Upper lobe of left lung (tissue), 6 donors: Measurements from ENCODE around the gene DIP2A. TPM values are rescaled to one million over a fixed set of nuclear protein-coding genes. Genes with fewer than 3 reads are reported as not detected.

Experiments
- ATAC-seq, 2 donors: fragments of 200-7000 bp; cut with Tn5 transposase; one replicate each; pipeline ENCODE4 v1.9.1; 2022; ENCODE audit warnings: mild to moderate bottlenecking in 2 of 2, moderate library complexity in 2 of 2; ENCODE audit not compliant: low FRiP score in 2 of 2
- DNase-seq, 2 donors: peaks; one replicate each; pipeline ENCODE4 v3.0.0-alpha.2; 2019 to 2020
- H3K27ac ChIP-seq, 4 donors: fragments of 200-600 bp; sonication (generic); one replicate each; pipeline ENCODE4 v1.5.1; 2016 to 2019
- H3K27me3 ChIP-seq, 4 donors: fragments of 200-600 bp; sonication (generic); one replicate each; pipeline ENCODE4 v1.5.1; 2017 to 2019
- H3K36me3 ChIP-seq, 4 donors: fragments of 200-600 bp; sonication (generic); one replicate each; pipeline ENCODE4 v1.5.1; 2016 to 2019
- H3K4me1 ChIP-seq, 4 donors: fragments of 200-600 bp; sonication (generic); one replicate each; pipeline ENCODE4 v1.5.1; 2018 to 2019
- H3K4me3 ChIP-seq, 4 donors: fragments of 200-600 bp; sonication (generic); one replicate each; pipeline ENCODE4 v1.5.1; 2017 to 2019; ENCODE audit warnings: mild to moderate bottlenecking in 2 of 4, moderate library complexity in 1 of 4
- H3K9me3 ChIP-seq, 4 donors: fragments of 200-600 bp; sonication (generic); one replicate each; pipeline ENCODE4 v1.5.1; 2018 to 2019
- CTCF ChIP-seq, 6 experiments: fragments of 450-650 bp in 4 of 6; fragments of 200-600 bp in 2 of 6; sonication (generic) in 2 of 6; IDR thresholded peaks; one replicate each; pipeline ENCODE4 v1.5.1; 2016 to 2019; ENCODE audit warnings: antibody characterized with exemption in 6 of 6
- EP300 ChIP-seq, 4 donors: sonication (generic); formaldehyde crosslinking; IDR thresholded peaks; one replicate each; pipeline ENCODE4 v1.5.1; 2017; ENCODE audit warnings: antibody characterized with exemption in 4 of 4, control low read depth in 2 of 4
- POLR2A ChIP-seq, 4 donors: fragments of 450-650 bp; IDR thresholded peaks; one replicate each; pipeline ENCODE4 v1.5.1; 2016 to 2017; ENCODE audit warnings: antibody characterized with exemption in 4 of 4, mild to moderate bottlenecking in 2 of 4
- POLR2AphosphoS5 ChIP-seq, 2 donors: sonication (generic); formaldehyde crosslinking; IDR thresholded peaks; one replicate each; pipeline ENCODE4 v1.5.1; 2017; ENCODE audit warnings: antibody characterized with exemption in 2 of 2
- WGBS, 2 donors: methylation state at CpG; one replicate each; pipeline ENCODE4 v1.1.5; 2017 to 2018; 5-methylcytosine and 5-hydroxymethylcytosine counted together
- total RNA-seq, 6 donors: library from RNA; depleted of rRNA in 4 of 6; stranded (reverse); fragments of >200 nt in 4 of 6; gene quantifications; one replicate each; pipeline versions ENCODE4 v1.1.0 to v1.2.1, GENCODE V29; 2016 to 2021
- donor health status: DM: no; HTN: no; CAD: no; lungs with moderate emphysema.
- donor health status: DM: no; HTN: yes; CAD: no; lungs with severe emphysema.

The DIP2A gene
- total RNA-seq, 6 donors from 2014 or later, result 22.6 to 144 (median 43.0) TPM

- no peaks in the 10 kb centered on the region for H3K36me3 ChIP-seq
- no peak overlapping the region for H3K4me3 ChIP-seq
- peak overlapping the region in 1 of 4 donors; percentile 27 for H3K27ac ChIP-seq
- 69 to 77% methylated on average over 9 of the region's 9 CpGs for WGBS, 2 donors
- no peaks in the 10 kb centered on the region for H3K9me3 ChIP-seq
- TF ChIP-seq EP300 (IDR thresholded peaks at IDR 0.05), result no peak
- H3K4me1 ChIP-seq, result peaks cover 4 to 20% (median 17%) of the 10 kb centered on the region in 4 donors
- H3K27me3 ChIP-seq, result no peaks in the 10 kb centered on the region
- no peak for DNase-seq
- no peak for ATAC-seq
These were observed 145.8 kb downstream of the DIP2A start for GRCh38 chr21:46604329-46604974.

- Histone ChIP-seq H3K4me1 (peaks cover 4 to 20% (median 17%) of the 10 kb centered on the region in 4 donors), H3K9me3 (no peaks in the 10 kb centered on the region), H3K27me3 (no peaks in the 10 kb centered on the region), H3K4me3 (no peak within 1 kb of the TSS), H3K36me3 (no peaks in the 10 kb centered on the region), H3K27ac (peak within 1 kb of the TSS in 2 of 4 donors; percentile 27 to 28)
- WGBS, 2 donors, result 72 to 74% methylated on average over 9 to 15 of the region's 15 CpGs
- ATAC-seq (peak in 1 of 2 donors; percentile 34), DNase-seq (peak in 1 of 2 donors; percentile 65)
- TF ChIP-seq POLR2A (IDR thresholded peaks at IDR 0.05) (no peak), EP300 (IDR thresholded peaks at IDR 0.05) (no peak), CTCF (IDR thresholded peaks at IDR 0.05) (no peak), POLR2AphosphoS5 (IDR thresholded peaks at IDR 0.05) (no peak)
These were observed 146.5 kb downstream of the DIP2A start, which contains the start of gene S100B for GRCh38 chr21:46604975-46605766. Gene S100B, minus strand, starts transcription at chr21:46605082. Its CDS starts 2,667 bp downstream, at chr21:46602415.

- no peak overlapping the region for H3K4me3 ChIP-seq
- H3K9me3 ChIP-seq, result peaks cover 0 to 4% (median 0%) of the 10 kb centered on the region in 4 donors
- 53 to 80% methylated on average over 12 to 14 of the region's 14 CpGs for WGBS, 2 donors
- TF ChIP-seq POLR2A (IDR thresholded peaks at IDR 0.05), result peak in 1 of 4 donors; percentile 18
- no peak for TF ChIP-seq CTCF (IDR thresholded peaks at IDR 0.05)
- no peak for TF ChIP-seq EP300 (IDR thresholded peaks at IDR 0.05)
- peak in 1 of 2 donors; percentile 30 for TF ChIP-seq POLR2AphosphoS5 (IDR thresholded peaks at IDR 0.05)
- no peaks in the 10 kb centered on the region for H3K27me3 ChIP-seq
- peak; percentile 81 to 87 for ATAC-seq
- H3K36me3 ChIP-seq, result no peaks in the 10 kb centered on the region
- peak overlapping the region in 2 of 4 donors; percentile 27 to 28 for H3K27ac ChIP-seq
- peaks cover 4 to 20% (median 17%) of the 10 kb centered on the region in 4 donors for H3K4me1 ChIP-seq
- peak in 1 of 2 donors; percentile 82 for DNase-seq
These were observed 147.2 kb downstream of the DIP2A start for GRCh38 chr21:46605767-46606426.

- Histone ChIP-seq H3K27me3 (no peaks in the 10 kb centered on the region), H3K36me3 (no peaks in the 10 kb centered on the region), H3K4me3 (no peak overlapping the region), H3K9me3 (peaks cover 0 to 4% (median 0%) of the 10 kb centered on the region in 4 donors), H3K4me1 (peaks cover 4 to 20% (median 17%) of the 10 kb centered on the region in 4 donors), H3K27ac (peak overlapping the region in 2 of 4 donors; percentile 27 to 28)
- 49 to 67% methylated on average over 1 to 7 of the region's 7 CpGs for WGBS, 2 donors
- TF ChIP-seq CTCF (IDR thresholded peaks at IDR 0.05), result no peak
- peak in 1 of 2 donors; percentile 39 for DNase-seq
- ATAC-seq, result peak in 1 of 2 donors; percentile 15
These were observed 147.7 kb downstream of the DIP2A start for GRCh38 chr21:46606427-46606813.

GRCh38 chr21:46607636-46608035 lies 148.9 kb downstream of the DIP2A start:
- Histone ChIP-seq H3K4me1 (peaks cover 4 to 20% (median 17%) of the 10 kb centered on the region in 4 donors), H3K27ac (no peak overlapping the region), H3K36me3 (no peaks in the 10 kb centered on the region), H3K9me3 (peaks cover 0 to 4% (median 0%) of the 10 kb centered on the region in 4 donors), H3K27me3 (no peaks in the 10 kb centered on the region), H3K4me3 (no peak overlapping the region)
- ATAC-seq (no peak), DNase-seq (no peak)
- WGBS, 2 donors, result 85 to 97% methylated on average over 2 of the region's 2 CpGs
- TF ChIP-seq POLR2A (IDR thresholded peaks at IDR 0.05) (no peak), CTCF (IDR thresholded peaks at IDR 0.05) (no peak), POLR2AphosphoS5 (IDR thresholded peaks at IDR 0.05) (no peak), EP300 (IDR thresholded peaks at IDR 0.05) (no peak)
